MM.1S (cell line): ENCODE data around the gene MOB1A.

Experiments used
- EZH2 ChIP-seq: fragments of 300-600 bp; sonication (generic); optimal IDR thresholded peaks from 2 replicates; pipeline ENCODE3; 2017; ENCODE audit warnings: low read depth, mild to moderate bottlenecking, antibody characterized with exemption, low read length, mixed read lengths
- EZH2phosphoT487 ChIP-seq: fragments of 300-600 bp; sonication (generic); IDR thresholded peaks from 2 replicates; pipeline ENCODE4 v1.6.1; 2018; ENCODE audit warnings: antibody characterized with exemption, low read length
- TF ChIP-seq, protein P1 (sequence below): fragments of 300-600 bp; sonication (generic); IDR thresholded peaks from 2 replicates; pipeline ENCODE4 v1.5.1; 2016; ENCODE audit warnings: antibody characterized with exemption, low read length, mixed read lengths

DNA sequence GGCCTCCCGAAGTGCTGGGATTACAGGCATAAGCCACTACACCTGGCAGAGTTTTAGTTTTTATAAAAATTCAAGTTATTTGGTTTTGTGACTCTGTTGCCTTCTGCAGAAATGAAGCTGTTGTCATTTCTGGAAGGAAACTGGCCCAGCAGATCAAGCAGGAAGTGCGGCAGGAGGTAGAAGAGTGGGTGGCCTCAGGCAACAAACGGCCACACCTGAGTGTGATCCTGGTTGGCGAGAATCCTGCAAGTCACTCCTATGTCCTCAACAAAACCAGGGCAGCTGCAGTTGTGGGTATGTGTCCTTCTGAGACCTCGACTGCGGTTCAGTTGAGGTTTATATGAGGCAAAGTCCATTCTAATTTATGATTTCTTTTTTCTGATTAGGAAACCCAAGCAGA is 26.9 kb upstream of the MOB1A start:
- TF ChIP-seq, protein P1, sequence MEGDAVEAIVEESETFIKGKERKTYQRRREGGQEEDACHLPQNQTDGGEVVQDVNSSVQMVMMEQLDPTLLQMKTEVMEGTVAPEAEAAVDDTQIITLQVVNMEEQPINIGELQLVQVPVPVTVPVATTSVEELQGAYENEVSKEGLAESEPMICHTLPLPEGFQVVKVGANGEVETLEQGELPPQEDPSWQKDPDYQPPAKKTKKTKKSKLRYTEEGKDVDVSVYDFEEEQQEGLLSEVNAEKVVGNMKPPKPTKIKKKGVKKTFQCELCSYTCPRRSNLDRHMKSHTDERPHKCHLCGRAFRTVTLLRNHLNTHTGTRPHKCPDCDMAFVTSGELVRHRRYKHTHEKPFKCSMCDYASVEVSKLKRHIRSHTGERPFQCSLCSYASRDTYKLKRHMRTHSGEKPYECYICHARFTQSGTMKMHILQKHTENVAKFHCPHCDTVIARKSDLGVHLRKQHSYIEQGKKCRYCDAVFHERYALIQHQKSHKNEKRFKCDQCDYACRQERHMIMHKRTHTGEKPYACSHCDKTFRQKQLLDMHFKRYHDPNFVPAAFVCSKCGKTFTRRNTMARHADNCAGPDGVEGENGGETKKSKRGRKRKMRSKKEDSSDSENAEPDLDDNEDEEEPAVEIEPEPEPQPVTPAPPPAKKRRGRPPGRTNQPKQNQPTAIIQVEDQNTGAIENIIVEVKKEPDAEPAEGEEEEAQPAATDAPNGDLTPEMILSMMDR = no peak
- TF ChIP-seq EZH2 (no peak), EZH2phosphoT487 (no peak)
